ENCODE data around the gene ROR2.

DNA sequence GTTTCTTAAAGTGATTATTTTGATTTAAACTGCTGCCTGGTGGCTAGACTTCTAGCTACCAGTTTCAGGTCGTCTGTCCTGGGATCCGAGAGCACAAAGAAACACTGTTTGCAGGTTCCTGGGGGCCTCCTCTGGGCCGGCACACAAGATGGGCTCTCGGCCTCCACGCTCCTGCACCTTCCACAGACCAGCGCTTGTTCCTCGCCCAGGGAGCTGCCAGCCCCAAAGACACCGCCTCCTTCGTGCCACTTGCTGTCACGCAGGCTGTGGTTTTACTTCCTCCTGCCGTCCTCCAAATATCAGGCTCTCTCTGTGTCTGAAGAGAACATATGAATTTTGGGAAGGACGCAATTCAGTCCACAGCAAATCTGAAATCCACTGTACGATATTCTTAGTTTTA lies 105.8 kb downstream of the ROR2 start:
- TF ChIP-seq, protein P1, sequence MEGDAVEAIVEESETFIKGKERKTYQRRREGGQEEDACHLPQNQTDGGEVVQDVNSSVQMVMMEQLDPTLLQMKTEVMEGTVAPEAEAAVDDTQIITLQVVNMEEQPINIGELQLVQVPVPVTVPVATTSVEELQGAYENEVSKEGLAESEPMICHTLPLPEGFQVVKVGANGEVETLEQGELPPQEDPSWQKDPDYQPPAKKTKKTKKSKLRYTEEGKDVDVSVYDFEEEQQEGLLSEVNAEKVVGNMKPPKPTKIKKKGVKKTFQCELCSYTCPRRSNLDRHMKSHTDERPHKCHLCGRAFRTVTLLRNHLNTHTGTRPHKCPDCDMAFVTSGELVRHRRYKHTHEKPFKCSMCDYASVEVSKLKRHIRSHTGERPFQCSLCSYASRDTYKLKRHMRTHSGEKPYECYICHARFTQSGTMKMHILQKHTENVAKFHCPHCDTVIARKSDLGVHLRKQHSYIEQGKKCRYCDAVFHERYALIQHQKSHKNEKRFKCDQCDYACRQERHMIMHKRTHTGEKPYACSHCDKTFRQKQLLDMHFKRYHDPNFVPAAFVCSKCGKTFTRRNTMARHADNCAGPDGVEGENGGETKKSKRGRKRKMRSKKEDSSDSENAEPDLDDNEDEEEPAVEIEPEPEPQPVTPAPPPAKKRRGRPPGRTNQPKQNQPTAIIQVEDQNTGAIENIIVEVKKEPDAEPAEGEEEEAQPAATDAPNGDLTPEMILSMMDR (IDR thresholded peaks at IDR 0.05; ENCODE audit: insufficient read depth, low read length, poor library complexity, severe bottlenecking): no peak
- TF ChIP-seq EZH2phosphoT487 (conservative IDR thresholded peaks at IDR 0.05; ENCODE audit: low read length): no peak
